ENCODE measurements around the gene COBL.
"Not testable (repeated sequence)": the region's sequence is repeated elsewhere in the genome, so short reads cannot be mapped to it uniquely, and the experiment has no call there.

Gene COBL

DNA sequence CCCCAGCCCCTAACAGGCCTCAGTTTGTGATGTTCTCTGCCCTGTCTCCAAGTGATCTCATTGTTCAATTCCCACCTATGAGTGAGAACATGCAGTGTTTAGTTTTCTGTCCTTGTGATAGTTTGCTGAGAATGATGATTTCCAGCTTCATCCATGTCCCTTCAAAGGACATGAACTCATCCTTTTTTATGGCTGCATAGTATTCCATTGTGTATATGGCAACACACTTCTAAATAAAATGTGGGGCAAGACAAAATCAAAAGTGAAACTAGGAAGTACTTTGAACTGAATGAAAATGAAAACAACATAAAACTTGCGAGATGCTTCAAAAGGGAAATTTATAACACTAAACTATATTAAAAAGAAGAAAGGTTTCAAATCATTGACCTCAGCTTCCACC, 326.4 kb downstream of the COBL start:
- not testable (repeated sequence) for DNase-seq (ENCODE audit: low read depth)

- no peak for DNase-seq (ENCODE audit: low read depth)
These were observed 327.6 kb downstream of the COBL start for GRCh38 chr7:50988988-50989387.

GRCh38 chr7:50988465-50988864, 328.1 kb downstream of the COBL start:
- DNase-seq (ENCODE audit: low read depth) = no peak

- DNase-seq (ENCODE audit: low read depth) = no peak
These were observed 331.5 kb downstream of the COBL start for GRCh38 chr7:50985096-50985495.

DNA sequence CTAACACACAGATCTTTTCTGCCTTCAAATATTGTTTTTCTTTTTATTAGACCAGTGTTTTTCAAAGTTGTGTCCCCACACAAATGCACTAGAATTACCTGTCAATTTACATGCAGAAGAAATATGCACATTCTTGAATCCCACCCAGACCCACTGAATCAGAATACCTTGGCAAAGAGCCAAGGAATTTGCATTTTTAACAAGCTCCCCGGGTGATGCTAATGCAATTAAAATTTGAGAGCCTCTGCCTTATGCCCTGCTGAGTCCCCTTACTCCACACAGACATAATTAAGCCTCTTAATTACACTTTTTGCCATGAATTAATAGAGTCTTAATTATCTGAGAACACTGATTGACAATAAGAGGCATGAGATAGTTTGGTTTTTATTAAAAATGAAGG, 332.8 kb downstream of the COBL start:
- DNase-seq (ENCODE audit: low read depth) = no peak

DNA sequence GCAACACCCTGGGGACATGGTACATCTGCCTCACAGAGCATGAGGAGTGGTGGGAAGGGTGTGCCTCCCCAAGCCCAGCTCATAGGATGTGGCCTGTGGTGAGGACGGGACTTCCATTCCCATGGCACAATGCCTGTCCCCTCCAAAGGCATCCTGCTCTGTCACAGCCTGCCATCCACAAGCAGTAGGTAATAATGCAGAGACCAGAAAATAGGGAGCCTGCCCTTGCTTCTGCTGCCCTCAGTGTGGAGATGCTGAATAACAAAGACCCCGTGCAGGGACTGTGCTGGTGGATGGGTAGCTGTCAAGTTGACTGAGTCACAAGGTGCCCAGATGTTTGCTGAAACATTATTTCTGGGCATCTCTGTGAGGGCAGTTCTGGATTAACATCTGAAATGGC, 334.0 kb downstream of the COBL start:
- no peak for DNase-seq (ENCODE audit: low read depth)

- no peak for DNase-seq (ENCODE audit: low read depth)
These were observed 334.9 kb downstream of the COBL start for GRCh38 chr7:50981743-50982142.

- DNase-seq (ENCODE audit: low read depth) = no peak
These were observed 336.2 kb downstream of the COBL start for GRCh38 chr7:50980411-50980810.

DNA sequence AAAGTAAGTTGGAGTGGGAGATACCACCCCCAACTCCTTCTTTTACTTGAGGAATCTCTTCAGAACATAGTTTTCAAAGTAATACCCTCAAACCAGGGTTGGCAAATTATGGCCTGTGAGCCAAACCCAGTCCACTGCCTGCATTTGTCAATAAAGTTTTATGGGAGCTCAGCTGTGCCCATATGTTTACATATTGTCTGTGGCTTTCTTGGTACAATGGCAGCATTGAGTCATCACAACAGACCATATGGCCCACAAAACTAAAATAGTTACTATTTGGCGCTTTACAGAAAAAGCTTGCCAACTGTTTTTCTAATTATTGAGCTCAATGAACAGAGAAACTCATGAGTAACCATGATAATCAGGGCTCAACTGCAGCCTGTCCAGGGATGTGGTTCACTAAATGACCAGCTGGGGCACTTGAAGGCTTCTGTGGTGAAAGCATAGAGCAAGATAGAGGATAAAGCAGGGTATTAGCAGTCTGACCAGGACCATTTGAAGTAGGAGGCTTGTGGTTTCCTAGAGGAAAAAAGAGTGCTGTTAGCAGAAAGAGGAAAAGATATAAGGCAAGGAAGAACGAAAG, 337.9 kb downstream of the COBL start:
- no peak for DNase-seq (ENCODE audit: low read depth)

DNA sequence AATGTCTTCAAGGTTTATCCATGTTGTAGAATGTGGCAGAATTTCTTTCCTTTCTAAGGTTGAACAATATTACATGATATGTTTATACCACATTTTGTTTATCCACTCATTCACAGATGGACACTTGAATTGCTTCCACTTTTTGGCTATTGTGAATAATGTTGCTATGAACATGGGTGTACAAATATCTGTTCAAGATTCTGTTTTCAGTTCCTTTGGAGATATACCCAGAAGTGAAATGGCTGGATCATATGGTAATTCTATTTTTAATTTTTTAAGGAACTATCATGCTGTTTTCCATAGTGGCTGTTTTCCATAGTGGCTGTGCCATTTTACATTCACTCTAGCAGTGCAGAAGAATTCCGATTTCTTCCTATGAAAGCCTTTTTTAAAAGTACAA, 339.2 kb downstream of the COBL start:
- no peak for DNase-seq (ENCODE audit: low read depth)

DNA sequence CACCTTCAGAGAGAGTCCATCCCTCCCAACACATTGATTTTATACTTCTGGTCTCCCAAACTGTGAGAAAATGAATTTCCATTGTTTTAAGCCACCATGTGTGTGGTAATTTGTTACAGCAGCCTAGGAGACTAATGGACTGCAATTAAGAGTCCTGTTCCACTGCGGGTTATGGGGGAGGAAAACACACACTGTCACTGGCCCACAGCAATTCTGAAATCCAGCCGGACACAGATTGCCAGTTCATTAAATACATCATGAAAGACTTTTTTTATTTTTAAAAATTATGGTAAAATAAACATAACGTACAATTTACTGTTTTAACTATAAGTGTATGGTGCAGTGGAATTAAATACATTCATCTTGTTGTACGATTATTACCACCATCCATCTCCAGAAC, 340.5 kb downstream of the COBL start:
- DNase-seq (ENCODE audit: low read depth) = no peak

DNA sequence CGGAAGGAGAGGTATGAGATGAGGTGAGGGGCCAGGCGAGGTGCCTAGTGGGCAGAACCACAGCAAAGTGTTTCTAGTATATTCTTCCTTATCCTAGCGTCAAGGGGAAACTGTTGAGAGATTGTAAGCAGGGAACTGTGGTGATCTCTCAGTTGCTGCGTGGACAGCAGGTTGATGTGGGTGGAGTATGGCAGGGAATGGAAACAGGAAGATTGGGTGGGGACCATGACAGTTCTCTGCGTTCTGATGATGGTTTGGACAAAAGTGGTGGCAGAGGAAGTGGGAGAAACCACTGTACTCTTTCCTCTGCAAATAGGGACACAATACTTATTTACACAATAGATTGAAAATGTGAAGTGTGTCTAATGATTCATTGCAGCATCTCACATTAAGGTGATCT, 342.4 kb downstream of the COBL start:
- DNase-seq (ENCODE audit: low read depth) = no peak

DNA sequence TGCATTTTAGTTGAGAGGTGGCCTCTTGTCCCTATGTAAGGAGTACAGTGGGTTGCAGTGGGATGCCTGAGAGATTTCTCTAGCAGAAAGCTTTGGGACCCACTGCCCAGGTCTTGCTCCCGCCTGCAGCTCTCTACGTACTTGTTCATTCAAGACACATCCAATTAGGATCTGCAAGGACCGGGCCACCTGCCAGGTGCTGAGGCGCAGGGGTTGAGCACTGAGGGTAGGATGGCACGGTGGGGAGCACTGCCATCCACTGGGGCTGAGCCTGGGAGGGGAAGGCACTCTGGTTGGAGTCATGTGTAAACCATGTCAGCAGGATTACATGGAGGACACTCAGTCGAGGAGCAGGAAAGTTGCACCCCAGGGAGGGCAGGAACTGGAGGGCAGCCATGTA, 342.8 kb downstream of the COBL start:
- no peak for DNase-seq (ENCODE audit: low read depth)

GRCh38 chr7:50970092-50970491, 346.5 kb downstream of the COBL start:
- DNase-seq (ENCODE audit: low read depth) = no peak

All from CMK (cell line).